ENCODE results near the gene PNMT.

DNA sequence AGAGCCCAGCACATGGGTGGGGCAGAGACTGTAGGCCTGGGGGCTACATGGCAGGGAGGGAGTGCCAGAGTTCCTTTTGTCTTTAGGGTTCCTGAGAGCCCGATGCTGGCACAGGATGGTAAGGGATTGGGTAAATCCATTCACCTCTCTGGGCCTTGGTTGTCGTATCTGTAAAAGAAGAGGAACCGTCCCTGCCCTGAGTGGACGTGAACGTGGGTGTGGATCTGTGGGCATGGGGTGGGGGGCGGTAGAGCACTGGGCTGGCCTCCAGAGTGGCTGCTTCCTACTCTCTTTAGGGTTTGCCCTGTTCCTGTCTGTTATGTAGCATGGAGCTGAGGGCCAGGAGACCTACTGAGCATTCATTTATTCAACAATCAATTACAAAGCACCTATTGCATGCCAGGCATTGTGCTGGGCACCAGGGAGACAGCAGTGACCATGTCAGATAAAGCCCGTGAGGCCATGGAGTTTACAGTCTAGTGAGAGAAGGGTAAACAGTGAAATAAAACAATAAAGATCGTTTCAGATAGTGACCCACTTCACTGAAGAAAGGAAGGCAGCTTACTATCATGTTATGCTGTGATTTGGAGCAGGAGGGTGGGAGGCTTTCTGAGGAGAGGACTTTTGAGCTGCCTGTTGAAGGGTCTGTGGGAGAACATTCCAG is 16.2 kb upstream of the PNMT start:
- TF ChIP-seq, protein P1, sequence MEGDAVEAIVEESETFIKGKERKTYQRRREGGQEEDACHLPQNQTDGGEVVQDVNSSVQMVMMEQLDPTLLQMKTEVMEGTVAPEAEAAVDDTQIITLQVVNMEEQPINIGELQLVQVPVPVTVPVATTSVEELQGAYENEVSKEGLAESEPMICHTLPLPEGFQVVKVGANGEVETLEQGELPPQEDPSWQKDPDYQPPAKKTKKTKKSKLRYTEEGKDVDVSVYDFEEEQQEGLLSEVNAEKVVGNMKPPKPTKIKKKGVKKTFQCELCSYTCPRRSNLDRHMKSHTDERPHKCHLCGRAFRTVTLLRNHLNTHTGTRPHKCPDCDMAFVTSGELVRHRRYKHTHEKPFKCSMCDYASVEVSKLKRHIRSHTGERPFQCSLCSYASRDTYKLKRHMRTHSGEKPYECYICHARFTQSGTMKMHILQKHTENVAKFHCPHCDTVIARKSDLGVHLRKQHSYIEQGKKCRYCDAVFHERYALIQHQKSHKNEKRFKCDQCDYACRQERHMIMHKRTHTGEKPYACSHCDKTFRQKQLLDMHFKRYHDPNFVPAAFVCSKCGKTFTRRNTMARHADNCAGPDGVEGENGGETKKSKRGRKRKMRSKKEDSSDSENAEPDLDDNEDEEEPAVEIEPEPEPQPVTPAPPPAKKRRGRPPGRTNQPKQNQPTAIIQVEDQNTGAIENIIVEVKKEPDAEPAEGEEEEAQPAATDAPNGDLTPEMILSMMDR (conservative IDR thresholded peaks at IDR 0.05; ENCODE audit: low read length) = no peak
- no peak for TF ChIP-seq EZH2phosphoT487 (IDR thresholded peaks at IDR 0.05; ENCODE audit: borderline replicate concordance, low read depth, low read length)
